Right atrium auricular region (tissue), 2 donors: ENCODE results near the gene AGO4. TPM values are rescaled to one million over a fixed set of nuclear protein-coding genes. Genes with fewer than 3 reads are reported as not detected.
"Not testable (repeated sequence)": the region's sequence is repeated elsewhere in the genome, so short reads cannot be mapped to it uniquely, and the experiment has no call there.

Experiments used
- DNase-seq: peaks from one replicate; pipeline ENCODE4 v3.0.0-alpha.2; 2019; ENCODE audit warnings: low spot score
- H3K27ac ChIP-seq, 2 donors: fragments of 200-600 bp; sonication (generic); 1 replicate in 1 of 2; 2 replicates in 1 of 2; pipeline ENCODE4 v1.5.1; 2016 to 2019
- H3K27me3 ChIP-seq, 2 donors: fragments of 200-600 bp; sonication (generic); one replicate each; pipeline versions ENCODE4 v1.5.1 to v1.6.0; 2017 to 2019
- H3K36me3 ChIP-seq: fragments of 200-600 bp; sonication (generic); one replicate; pipeline ENCODE4 v1.5.1; 2016
- H3K4me1 ChIP-seq, 2 donors: fragments of 200-600 bp; sonication (generic); one replicate each; pipeline versions ENCODE4 v1.5.1 to v1.6.0; 2017 to 2019
- H3K4me3 ChIP-seq, 2 donors: fragments of 200-600 bp; sonication (generic); 1 replicate in 1 of 2; 2 replicates in 1 of 2; pipeline ENCODE4 v1.5.1; 2017 to 2019; ENCODE audit warnings: mild to moderate bottlenecking in 1 of 2, moderate library complexity in 1 of 2
- H3K9me3 ChIP-seq, 2 donors: fragments of 200-600 bp; sonication (generic); one replicate each; pipeline ENCODE4 v1.5.1; 2019
- total RNA-seq, 2 donors: library from RNA; depleted of rRNA; stranded (reverse); fragments of >200 nt; gene quantifications; one replicate each; pipeline ENCODE4 v1.1.0, GENCODE V29; 2016
- TF ChIP-seq, protein P1 (sequence below), 2 donors: fragments of 200-600 bp; sonication (generic); IDR thresholded peaks; one replicate each; pipeline ENCODE4 v1.5.1; 2019; ENCODE audit warnings: antibody characterized with exemption in 2 of 2

The AGO4 gene
- total RNA-seq, 2 donors from 2014 or later, result 15.7 to 16.4 TPM

DNA sequence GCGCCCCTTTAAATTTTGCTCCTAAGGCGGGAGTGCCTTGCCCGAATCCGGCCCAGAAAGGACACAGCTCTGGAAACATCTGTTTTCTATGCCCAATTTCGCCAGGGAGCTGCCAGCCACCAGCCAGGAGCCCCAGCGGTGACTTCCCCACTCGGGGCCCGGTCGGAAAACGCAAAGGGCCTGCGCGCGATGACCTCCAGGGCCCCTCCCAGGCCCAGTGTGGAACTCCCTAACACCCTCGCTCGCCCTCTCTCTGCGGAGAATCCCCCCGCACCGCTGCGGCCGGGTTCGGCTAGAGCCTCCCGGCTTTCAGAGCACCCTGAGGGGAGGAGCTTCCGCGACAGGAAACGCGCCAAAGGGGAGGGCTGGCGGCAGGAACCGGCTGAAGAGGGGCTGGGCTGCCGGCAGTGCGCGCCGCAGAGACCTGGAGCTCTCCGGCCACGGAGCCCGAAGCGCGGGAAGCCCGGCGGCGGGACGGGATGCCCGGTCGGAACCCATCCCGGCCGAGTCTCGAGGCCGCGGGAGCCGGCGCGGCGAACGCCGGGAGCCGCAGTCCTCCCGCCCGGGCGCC lies 38.5 kb upstream of the AGO4 start:
- Histone ChIP-seq H3K4me1 (peaks cover 0 to 9% of the 10 kb centered on the region in 2 donors), H3K36me3 (no peaks in the 10 kb centered on the region), H3K27ac (peak overlapping the region; percentile 73 to 79), H3K4me3 (peak overlapping the region; percentile 59 to 89), H3K27me3 (no peaks in the 10 kb centered on the region), H3K9me3 (no peaks in the 10 kb centered on the region)
- TF ChIP-seq, protein P1, sequence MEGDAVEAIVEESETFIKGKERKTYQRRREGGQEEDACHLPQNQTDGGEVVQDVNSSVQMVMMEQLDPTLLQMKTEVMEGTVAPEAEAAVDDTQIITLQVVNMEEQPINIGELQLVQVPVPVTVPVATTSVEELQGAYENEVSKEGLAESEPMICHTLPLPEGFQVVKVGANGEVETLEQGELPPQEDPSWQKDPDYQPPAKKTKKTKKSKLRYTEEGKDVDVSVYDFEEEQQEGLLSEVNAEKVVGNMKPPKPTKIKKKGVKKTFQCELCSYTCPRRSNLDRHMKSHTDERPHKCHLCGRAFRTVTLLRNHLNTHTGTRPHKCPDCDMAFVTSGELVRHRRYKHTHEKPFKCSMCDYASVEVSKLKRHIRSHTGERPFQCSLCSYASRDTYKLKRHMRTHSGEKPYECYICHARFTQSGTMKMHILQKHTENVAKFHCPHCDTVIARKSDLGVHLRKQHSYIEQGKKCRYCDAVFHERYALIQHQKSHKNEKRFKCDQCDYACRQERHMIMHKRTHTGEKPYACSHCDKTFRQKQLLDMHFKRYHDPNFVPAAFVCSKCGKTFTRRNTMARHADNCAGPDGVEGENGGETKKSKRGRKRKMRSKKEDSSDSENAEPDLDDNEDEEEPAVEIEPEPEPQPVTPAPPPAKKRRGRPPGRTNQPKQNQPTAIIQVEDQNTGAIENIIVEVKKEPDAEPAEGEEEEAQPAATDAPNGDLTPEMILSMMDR (IDR thresholded peaks at IDR 0.05), result peak in 1 of 2 donors; percentile 47
- peak; percentile 69 for DNase-seq

GRCh38 chr1:35773711-35774110 lies 34.1 kb upstream of the AGO4 start:
- Histone ChIP-seq H3K4me1 (peaks cover 0 to 4% of the 10 kb centered on the region in 2 donors), H3K27ac (no peak overlapping the region)

DNA sequence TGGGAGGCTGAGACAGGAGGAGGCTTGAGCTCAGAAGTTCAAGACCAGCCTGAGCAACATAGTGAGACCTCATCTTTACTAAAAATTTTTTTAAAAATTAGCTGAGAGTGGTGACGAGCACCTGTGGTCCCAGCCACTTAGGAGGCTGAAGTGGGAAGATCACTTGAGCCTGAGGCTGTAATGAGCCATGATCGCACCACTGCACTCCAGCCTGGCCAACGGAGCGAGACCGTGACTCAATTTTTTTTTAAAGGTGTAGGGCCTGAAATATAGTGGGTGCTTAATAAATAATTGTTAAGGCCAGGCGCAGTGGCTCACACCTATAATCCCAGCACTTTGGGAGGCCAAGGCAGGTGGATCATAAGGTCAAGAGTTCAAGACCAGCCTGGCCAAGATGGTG lies 31.6 kb upstream of the AGO4 start:
- not testable (repeated sequence) for H3K9me3 ChIP-seq, H3K36me3 ChIP-seq, H3K4me3 ChIP-seq, DNase-seq, H3K27ac ChIP-seq, H3K4me1 ChIP-seq, H3K27me3 ChIP-seq

More at GRCh38 chr1:35773711-35774110, 34.1 kb upstream of the AGO4 start:
- H3K36me3 ChIP-seq, result no peaks in the 10 kb centered on the region
- TF ChIP-seq, protein P1 (IDR thresholded peaks at IDR 0.05), result no peak
- no peak for DNase-seq
- H3K4me3 ChIP-seq, result no peak overlapping the region
- no peaks in the 10 kb centered on the region for H3K27me3 ChIP-seq
- no peaks in the 10 kb centered on the region for H3K9me3 ChIP-seq

DNA sequence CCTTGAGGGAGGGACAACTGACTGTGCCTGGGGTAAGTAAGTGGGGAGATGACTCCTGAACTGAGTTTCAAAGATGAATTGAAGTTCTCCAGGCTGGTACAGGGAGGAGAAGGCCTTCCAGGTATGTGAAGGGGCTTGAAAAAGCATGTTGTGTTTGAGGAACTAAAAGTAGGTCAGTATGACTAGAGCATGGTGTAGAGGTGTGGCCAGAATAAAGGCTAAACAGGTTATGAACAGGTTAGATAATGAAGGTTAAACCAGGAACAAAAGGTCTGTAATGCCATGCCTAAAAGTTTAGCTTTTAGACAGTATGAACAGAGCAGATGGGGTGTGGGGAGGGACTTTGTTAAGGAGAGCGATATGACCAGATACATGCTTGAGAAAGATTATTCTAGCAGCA lies 30.7 kb upstream of the AGO4 start:
- DNase-seq, result no peak
- TF ChIP-seq, protein P1 (IDR thresholded peaks at IDR 0.05), result no peak
- H3K27me3 ChIP-seq, result no peaks in the 10 kb centered on the region
- H3K4me1 ChIP-seq, result no peaks in the 10 kb centered on the region
- H3K9me3 ChIP-seq, result no peaks in the 10 kb centered on the region
- H3K4me3 ChIP-seq, result no peak overlapping the region
- no peaks in the 10 kb centered on the region for H3K36me3 ChIP-seq
- H3K27ac ChIP-seq, result no peak overlapping the region

DNA sequence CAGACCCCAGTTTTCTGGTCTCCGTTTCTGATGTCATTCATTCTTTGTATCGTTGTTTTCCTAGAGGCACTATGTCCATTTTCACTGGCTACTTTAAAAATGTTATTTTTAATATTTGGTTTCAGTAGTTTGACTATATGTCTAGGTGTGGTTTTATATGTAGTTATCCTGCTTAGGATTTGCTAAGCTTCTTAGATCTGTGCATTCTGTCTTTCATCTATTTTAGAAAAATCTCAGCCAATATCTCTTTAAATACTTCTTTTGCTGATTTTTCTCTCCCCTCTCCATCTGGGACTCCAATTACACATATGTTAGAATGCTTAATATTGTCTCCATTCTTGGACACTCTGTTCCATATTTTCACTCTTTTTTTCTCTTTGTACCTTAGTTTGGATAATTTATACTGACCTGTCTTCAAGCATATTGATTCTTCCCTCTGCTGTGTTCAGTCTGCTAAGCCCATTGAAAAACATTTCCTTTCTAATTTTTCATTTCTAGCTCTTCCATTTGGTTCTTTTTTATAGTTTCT lies 24.7 kb upstream of the AGO4 start:
- Histone ChIP-seq H3K27ac (no peak overlapping the region), H3K4me3 (no peak overlapping the region), H3K4me1 (no peaks in the 10 kb centered on the region), H3K27me3 (no peaks in the 10 kb centered on the region), H3K36me3 (no peaks in the 10 kb centered on the region), H3K9me3 (peaks cover 0 to 4% of the 10 kb centered on the region in 2 donors)
- TF ChIP-seq, protein P1 (IDR thresholded peaks at IDR 0.05), result no peak
- DNase-seq, result no peak

DNA sequence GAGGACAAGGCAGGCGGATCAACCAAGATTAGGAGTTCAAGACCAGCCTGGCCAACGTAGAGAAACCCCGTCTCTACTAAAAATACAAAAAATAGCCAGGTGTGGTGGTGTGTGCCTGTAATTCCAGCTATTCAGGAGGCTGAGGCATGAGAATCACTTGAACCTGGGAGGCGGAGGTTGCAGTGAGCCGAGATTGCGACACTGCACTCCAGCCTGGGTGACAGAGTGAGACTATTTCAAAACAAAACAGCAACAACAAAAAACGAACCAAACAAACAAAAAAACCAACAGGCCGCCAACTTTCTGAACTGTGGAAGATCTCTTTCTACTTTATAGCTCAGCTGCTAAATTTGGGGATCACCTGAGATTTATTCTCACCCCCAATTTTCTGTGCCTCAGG lies 23.5 kb upstream of the AGO4 start:
- H3K4me1 ChIP-seq, H3K27me3 ChIP-seq, DNase-seq, H3K9me3 ChIP-seq, H3K27ac ChIP-seq, H3K36me3 ChIP-seq, H3K4me3 ChIP-seq: not testable (repeated sequence)

- Histone ChIP-seq H3K36me3 (no peaks in the 10 kb centered on the region), H3K4me1 (no peaks in the 10 kb centered on the region), H3K9me3 (peaks cover 0 to 3% of the 10 kb centered on the region in 2 donors), H3K27me3 (no peaks in the 10 kb centered on the region), H3K4me3 (no peak overlapping the region), H3K27ac (no peak overlapping the region)
- TF ChIP-seq, protein P1 (IDR thresholded peaks at IDR 0.05), result no peak
- DNase-seq, result no peak
Observed at GRCh38 chr1:35788139-35788538, 19.7 kb upstream of the AGO4 start.
